ENCODE data around the gene TOP3B.
"Not testable (repeated sequence)": the region's sequence is repeated elsewhere in the genome, so short reads cannot be mapped to it uniquely, and the experiment has no call there.

Gene TOP3B

DNA sequence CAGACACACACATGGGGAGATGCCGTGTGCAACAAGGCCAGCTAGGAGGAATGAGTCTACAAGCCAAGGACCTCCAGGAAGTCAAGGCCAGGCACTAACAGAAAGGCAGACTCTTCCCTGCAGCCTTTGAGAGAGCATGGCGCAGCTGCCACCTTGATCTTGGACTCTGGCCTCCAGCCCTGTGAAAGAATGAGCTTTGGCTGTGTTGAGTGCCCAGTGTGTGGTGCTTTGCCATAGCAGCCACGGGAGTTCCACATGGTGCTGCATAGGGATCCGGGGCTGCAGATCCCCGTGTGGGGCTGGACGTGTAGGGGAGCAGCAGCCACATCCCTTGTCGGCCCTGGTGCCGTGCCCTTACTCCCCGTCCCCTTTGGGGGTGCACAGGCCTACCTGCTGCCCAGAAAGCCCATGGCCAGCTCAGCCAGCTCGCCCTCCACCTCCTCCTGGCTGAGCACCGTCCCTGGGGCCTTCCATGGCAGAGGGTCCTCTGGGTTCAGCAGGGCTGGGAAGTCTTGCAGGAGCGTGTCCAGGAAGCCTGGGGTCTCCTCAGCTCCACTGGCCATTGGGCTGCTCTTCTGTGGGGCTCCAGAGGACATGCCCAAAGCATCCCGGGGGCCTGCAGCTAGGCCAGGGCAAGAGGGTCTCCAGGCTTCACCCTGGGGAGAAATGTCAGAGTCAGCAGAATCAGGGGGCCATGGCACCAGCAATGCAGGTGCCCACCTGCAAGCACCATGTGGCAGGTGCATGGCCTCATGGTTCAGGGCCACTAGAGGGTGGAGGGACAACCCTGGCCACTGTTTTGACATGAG, 36.9 kb downstream of the TOP3B start:
- no peak for DNase-seq (ENCODE audit: low read depth in 2 of 2)

DNA sequence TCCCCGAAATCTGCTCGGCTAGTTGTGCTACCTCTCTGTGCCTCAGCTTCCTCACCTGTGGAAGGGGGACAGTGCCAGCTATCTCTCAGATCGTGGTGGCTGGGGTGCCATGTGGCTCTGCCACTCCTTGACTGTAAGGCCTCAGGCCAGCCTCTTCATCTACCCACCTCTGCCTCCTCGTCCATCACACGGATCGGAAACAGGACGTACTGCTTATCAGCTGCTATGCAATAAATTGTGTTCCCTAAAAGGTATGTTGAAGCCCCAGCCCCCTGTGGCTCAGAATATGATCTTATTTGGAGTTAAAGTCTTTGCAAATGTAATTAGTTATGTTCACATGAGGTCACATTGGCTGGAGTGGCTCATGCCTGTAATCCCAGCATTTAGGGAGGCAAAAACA, 37.7 kb downstream of the TOP3B start:
- no peak for DNase-seq (ENCODE audit: low read depth in 2 of 2)

GRCh38 chr22:21943571-21944448, 38.8 kb downstream of the TOP3B start:
- DNase-seq (ENCODE audit: low read depth in 2 of 2) = no peak

- no peak for DNase-seq (ENCODE audit: low read depth in 2 of 2)
Observed at GRCh38 chr22:21942407-21943343, 39.9 kb downstream of the TOP3B start.

GRCh38 chr22:21941921-21942320, 40.7 kb downstream of the TOP3B start:
- no peak for DNase-seq (ENCODE audit: low read depth in 2 of 2)

GRCh38 chr22:21940521-21940920, 42.1 kb downstream of the TOP3B start:
- DNase-seq (ENCODE audit: low read depth in 2 of 2) = no peak

DNA sequence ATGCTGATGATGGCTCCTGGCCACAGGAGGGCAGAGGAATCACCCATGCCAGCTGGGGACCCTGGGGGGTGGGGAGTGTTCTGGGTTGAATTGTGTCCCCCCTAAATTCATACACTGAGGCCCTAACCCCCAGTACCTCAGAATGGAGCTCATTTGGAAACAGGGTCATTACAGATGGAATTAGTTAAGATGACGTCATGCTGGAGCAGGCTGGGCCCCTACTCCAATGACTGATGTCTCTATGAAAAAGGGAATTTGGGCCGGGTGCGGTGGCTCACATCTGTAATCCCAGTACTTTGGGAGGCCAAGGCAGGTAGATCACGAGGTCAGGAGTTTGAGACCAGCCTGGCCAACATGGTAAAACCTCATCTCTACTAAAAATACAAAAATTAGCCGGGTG, 42.7 kb downstream of the TOP3B start:
- not testable (repeated sequence) for DNase-seq (ENCODE audit: low read depth in 2 of 2)

DNA sequence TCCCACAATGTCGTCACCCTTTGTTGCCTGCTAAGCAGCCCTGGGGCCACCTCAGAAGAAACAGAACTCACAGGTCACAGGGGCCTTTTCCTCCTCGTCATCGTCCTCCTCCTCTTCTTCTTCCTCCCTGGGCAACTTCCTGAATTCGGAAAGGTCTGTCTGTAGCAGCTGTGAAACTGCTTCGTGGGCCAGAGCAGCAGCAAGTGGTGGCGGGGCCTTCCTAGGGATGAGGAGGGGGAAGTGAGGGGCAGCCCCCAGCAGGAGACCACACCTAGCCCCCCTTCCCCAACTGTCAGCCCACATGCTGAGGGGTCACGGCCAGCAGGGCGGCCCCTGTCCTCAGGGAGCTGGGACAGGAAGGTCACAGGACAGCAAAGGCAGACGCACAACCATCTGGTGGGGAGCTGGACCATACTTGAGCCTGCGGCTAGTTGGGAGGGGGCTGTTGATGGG, 43.1 kb downstream of the TOP3B start:
- no peak for DNase-seq (ENCODE audit: low read depth in 2 of 2)

DNA sequence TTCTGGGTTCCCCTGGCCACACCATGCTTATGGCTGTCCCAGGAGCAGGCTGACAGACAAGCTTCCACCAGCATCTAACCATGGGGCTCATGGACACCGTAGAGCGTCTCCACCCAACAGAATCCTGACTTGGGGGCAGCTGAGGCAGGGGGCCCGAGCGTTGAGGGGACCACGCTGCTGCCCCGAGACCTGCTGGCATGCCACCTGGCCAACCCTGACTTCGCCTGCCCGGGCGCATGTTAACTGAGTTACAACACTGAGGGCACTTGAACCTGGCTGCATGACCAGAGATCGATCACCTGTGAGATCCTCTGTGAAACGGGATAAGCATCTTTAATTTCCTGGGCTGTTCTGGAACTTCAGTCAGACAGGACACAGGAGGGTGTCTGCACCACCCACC, 43.7 kb downstream of the TOP3B start:
- no peak for DNase-seq (ENCODE audit: low read depth in 2 of 2)

DNA sequence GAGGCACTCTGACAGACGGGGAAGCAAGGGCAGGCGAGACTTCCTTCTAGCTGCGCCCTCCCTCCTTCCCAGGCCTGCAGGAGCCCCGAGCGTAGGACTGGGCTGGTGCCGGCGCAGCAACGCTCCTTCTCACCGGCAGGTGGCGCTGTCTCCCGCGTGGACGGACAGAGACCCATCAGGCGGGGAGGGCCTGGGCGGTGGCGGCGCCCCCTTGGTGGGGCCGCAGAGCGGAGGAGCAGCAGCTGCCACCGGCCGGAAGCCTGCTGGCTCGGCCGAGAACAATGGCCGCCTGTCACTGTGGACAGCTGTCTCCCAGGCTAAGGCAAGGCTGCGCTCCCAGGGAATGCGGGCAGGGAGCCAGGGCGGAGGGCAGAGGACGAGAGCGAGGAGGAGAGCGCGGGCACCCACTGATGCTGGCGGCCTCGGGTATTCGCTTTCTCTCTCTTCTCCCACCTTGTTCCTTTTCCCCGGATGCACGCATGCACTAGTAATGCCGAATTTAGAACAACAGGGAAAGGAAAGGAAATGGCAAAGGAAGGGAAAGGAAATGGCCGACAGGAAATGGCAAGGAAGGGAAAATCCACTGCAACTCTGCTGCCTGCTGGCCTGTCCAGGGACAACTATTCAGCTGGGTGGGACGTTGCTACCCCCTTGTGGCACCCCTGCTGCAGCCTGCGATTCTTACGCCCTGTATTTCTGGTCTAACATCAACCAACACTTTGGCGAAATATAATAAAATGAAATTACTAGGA, 44.3 kb downstream of the TOP3B start:
- DNase-seq (ENCODE audit: low read depth in 2 of 2) = peak; percentile 84 to 92

- no peak for DNase-seq (ENCODE audit: low read depth in 2 of 2)
Observed at GRCh38 chr22:21937821-21938070, 44.8 kb downstream of the TOP3B start.

GRCh38 chr22:21937041-21937820, 45.4 kb downstream of the TOP3B start:
- DNase-seq (ENCODE audit: low read depth in 2 of 2) = no peak

- no peak for DNase-seq (ENCODE audit: low read depth in 2 of 2)
Observed at GRCh38 chr22:21936151-21936775, 46.3 kb downstream of the TOP3B start.

DNA sequence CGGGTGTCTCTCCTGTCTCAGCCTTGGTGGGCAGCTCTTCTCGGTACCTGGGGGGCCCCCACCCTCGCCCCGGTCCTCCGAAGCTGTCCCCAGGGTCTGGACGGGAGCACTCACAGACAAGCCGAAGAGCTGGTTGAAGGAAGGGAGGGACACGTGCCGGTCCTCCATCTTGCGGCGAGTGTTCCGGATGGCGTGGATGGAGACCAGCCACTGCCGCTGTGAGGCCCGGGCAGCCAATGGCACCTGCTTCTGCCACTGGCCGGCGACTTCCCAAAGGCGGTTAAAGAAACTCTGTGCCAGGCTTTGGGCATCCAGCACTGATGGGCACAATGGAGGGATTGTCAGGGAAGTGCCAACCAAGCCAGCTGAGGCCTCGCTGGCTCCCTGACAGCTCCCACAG, 48.7 kb downstream of the TOP3B start:
- no peak for DNase-seq (ENCODE audit: low read depth in 2 of 2)

- DNase-seq (ENCODE audit: low read depth in 2 of 2) = no peak
Observed at GRCh38 chr22:21933413-21933812, 49.2 kb downstream of the TOP3B start.

GRCh38 chr22:21932347-21932746, 50.2 kb downstream of the TOP3B start:
- no peak for DNase-seq (ENCODE audit: low read depth in 2 of 2)

GRCh38 chr22:21931056-21931455, 51.5 kb downstream of the TOP3B start:
- no peak for DNase-seq (ENCODE audit: low read depth in 2 of 2)

DNA sequence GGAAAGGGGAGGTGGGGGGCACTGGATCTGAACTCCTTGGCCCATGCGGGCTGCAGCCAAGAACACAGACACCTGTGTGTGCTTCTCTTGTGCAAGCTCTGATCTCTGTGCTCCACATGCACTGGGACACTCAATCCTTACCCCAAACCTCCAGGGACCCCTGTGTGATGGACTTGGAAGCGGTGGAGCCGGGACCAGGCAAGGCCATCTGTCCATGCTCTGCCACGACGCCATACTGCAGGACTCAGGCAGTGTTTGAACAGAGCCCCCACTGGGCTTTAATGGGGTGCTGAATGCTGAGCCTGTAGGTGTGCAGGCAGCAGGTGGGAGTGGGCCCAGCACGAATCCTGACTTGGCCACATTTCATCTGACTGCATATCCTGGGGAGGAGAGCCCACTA, 53.3 kb downstream of the TOP3B start:
- DNase-seq (ENCODE audit: low read depth in 2 of 2) = no peak

GRCh38 chr22:21928048-21928447, 54.5 kb downstream of the TOP3B start:
- DNase-seq (ENCODE audit: low read depth in 2 of 2) = no peak

GRCh38 chr22:21927174-21927823, 55.3 kb downstream of the TOP3B start:
- DNase-seq (ENCODE audit: low read depth in 2 of 2) = no peak

All from stimulated activated CD8-positive, alpha-beta memory T cell treated with anti-CD3 and anti-CD28 coated beads, Interleukin-2, amount 100 ng/mL, for 48 hours (primary cell).